HG03025 (cell line): ENCODE results near the gene GRM4.

ENCODE experiments used
- ATAC-seq: cut with Tn5 transposase; IDR thresholded peaks from one replicate; pipeline ENCODE4 v1.9.1; 2021; ENCODE audit warnings: mild to moderate bottlenecking, moderate library complexity; ENCODE audit not compliant: unreplicated experiment, low FRiP score

Gene GRM4

GRCh38 chr6:34158876-34159275 is 13.0 kb upstream of the GRM4 start:
- ATAC-seq: no peak

GRCh38 chr6:34157851-34158250 is 12.0 kb upstream of the GRM4 start:
- no peak for ATAC-seq

DNA sequence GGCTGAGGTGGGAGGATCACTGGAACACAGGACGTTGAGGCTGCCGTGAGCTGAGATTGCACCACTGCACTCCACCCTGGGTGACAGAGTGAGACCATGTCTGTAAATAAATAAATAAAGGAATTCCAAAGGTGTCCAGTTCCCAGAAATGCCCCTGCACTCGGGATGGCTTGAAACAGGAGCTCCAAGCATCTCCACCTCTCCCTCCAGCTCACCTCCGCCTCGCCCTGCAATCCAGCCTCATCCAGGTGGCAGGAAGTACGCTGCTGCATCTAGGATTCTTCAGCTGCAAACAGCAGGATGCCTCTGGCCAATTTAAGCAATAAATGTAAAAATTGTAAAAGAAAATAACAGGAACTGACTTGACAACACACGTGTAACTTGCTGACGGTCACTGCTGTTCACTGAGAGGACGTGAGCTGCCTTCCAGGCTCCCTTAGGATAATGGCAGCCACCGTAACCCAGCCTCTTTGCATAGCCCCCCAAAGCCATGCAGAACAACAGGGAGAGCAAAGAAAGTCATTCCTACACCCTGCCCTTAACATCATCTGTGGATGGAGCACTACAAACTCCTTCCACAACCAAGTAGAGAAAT is 11.4 kb upstream of the GRM4 start:
- no peak for ATAC-seq

- no peak for ATAC-seq
These were observed 9.8 kb upstream of the GRM4 start for GRCh38 chr6:34155471-34156300.

DNA sequence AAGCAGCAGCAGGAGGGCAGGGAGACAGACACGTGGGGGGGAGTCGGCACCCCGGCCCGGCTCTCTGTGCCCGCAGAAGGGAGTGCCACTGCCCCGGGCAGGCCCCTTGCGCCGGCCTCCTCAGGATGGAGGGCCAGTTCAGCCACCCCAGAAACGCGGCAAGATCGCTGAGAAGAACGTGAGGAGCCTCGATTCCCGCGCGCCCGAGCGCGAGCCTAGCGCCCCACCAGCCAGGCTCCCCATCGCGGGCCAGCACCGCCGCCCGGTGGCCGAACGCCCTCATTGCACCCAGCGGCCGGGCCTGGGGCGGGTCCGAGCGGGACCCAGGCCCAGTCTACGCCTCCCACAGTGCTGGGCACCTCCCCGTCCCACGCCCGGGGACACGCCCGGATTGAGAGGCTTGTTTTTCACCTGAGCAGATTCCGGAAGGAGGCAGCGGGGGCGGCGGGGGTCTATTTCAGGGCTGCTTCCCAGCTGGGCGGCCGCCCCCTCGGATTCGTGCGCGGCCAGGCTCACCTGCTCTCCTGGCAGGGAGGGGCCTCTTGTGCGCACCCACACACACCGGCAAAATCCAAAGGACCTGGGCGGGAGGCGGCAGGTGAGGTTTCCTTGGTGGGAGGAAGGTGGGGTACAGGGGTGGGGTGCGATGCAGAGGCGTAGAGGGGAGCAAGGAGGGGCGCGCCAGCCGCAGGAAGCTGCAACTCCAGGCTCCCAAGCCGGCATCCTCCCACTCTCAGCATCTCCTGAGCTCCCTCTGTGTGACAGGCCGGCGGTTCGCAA is 9.0 kb upstream of the GRM4 start:
- ATAC-seq: no peak

- ATAC-seq: no peak
These were observed 7.1 kb upstream of the GRM4 start for GRCh38 chr6:34152806-34153520.

GRCh38 chr6:34152042-34152524 is 6.2 kb upstream of the GRM4 start:
- ATAC-seq: no peak

DNA sequence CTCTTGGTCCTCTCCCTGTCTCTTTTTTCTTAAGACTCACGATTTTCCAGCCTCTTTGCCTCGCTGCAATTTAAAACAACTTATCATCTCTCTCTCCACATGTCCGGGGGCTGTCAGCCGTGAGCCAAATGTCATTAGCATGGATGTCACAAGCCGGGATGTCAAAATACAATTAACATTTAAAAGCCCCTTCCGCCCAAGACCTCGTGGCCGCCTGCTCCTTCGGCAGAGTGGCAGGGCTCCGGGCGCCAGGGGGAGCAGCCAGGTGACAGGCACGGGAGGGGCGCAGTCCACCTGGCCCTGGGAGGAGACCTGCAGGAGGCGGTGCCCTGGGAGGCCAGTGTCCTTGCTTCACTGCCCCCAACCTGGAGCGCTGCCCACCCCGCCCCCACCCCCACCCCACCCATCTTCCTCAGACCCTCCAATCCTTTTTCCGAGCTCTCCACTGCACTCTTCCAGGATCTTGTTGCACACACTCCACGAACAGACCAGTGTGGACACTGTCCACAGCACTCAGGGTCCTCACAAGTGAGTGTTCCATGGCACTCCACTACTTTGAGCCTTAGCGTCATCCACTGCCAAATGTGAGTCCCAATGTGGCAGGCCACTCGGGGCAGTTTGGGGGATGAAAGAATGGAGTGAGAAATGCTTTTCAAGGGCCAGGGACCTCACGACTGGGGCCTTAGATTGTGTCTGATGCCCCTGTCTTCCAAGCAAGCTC is 5.6 kb upstream of the GRM4 start:
- ATAC-seq: no peak

DNA sequence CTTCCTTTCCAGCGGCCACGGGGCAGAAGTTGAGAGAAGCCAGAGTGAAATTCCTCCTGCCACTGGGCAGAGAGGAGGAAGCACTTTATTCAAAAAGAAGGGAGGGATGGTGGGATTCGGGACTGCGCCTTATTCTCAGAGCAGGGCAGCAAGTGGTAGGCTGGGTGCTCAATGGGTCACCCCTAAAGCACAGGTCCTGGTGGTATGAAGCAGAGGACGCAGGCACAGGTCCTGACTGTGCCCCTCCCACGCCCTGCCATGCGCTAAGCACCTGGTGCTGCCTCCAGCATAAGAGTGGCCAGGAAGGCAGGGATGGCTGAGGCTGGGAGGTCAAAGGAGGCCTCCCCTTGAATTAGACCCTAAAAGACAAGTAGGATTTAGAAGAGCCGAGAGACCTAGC is 4.9 kb upstream of the GRM4 start:
- ATAC-seq: no peak

DNA sequence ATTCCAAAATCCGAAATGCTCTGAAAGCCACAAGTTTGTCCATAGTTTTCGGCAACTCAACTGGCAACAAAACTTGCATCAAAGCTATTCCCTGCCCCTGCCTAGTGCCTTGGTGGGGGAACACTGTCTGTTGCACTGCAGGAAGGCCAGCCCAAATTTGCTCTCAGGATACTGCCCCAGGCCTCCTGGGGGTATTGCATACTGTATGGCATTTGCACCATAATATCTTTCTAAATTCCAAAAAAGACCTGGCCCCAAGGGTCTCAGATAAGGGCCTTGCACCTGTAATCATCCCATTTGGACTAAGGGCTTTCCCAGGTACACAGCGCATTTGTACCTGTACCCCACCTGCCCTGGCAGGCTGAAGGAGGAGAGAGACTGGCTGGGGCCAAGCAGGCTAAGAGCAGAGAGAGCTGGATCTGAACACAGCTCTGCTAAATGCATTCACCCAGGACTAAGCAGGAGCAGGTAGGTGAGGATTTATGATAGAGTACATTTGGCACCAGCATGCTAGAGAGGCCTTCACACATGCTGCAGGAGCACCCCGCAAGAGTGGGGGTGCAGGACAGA is 4.0 kb upstream of the GRM4 start:
- ATAC-seq: no peak

DNA sequence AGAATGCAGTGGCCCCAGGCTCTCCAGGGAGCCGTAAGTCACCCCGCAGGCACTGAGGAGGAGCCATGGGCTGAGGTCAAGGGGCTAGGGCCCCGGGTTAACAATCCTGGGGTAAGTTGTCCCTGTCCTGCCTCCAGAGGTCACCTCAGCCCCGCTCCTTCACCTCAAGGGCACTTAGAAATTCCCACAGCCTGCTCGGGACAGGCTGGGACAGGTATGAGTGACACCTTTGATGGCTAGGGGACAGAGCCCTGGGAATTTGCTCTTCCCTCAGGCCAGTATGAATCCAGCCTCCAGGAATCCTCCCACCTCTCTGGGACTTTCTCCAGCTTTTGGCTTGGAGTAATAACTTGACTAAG is 3.5 kb upstream of the GRM4 start:
- ATAC-seq: no peak

DNA sequence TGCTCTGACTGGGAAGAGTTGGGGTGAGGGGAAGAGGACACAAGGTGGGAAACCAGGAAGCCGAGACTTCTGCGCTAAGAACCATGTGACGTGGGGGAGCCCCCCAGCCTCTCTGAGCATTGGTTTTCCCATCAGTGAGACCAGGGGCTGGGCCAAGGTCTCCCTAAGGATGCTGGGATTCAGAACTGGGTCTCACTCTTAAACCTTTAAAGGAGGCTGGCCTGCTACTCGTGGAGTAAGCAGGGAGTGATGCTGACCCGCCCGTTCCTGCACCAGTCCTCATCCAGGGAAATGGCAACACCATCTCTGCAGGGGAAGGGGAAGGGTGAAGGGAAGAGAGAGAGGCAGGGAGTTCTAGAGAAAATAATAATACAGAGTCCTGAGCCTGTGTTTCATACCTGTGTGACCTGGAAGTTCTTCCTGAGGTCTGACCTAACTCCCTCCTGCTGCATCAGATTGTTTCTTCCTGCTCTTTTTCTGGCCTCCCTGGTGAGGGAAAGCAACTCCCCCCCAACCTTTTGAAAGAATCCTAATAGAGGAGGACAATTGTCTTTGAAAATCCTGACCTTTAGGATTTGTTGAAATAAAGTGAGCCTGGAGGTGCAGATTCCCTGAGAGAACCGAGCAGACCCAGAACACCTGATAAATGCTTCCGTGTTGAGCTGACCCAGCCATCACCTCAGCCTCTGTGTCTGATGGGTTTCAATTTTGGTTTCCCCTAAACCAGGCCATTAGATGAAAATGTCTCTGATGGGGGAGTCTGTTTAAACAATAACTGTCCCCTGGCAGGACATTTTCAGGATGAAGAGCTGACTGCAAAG is 3.0 kb upstream of the GRM4 start:
- no peak for ATAC-seq

- ATAC-seq: no peak
These were observed 2.2 kb upstream of the GRM4 start for GRCh38 chr6:34147906-34148630.

DNA sequence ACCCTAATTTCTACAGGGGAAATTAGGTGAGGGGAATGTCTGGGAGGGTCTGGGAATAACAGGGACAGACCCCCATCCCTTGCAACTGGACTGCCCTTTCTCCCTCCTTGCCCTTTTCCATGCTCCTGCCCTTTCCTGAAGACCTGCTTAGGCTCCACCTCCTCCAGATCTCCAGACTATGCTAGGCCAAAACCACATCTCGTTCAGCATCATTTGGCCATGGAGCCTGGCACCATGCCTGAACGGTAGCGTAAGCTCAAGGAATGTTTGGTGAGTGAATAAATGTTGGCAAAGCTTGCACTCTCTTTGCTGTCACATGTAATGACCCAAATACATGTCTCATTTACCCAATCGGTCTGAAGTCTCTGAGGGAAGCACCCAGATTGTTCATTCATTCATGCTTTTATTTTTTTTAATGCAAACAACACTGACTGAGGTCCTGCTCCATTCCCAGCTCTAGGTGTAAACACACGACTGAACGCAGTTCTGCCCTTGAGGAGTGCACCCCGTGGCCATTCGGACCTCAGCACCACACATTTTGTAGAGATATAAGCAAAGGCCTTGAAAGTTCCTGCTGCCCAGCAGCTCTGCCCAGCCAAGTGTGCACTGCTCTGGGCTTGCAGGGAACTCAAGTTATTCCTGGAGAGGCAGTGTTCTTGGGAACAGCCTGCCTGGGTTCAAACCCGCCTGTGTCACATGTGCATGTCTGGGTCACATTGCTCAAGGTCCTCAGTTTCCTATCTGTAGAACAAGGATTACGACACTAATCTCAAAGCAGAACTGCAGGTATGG is 1.1 kb upstream of the GRM4 start:
- ATAC-seq: no peak

DNA sequence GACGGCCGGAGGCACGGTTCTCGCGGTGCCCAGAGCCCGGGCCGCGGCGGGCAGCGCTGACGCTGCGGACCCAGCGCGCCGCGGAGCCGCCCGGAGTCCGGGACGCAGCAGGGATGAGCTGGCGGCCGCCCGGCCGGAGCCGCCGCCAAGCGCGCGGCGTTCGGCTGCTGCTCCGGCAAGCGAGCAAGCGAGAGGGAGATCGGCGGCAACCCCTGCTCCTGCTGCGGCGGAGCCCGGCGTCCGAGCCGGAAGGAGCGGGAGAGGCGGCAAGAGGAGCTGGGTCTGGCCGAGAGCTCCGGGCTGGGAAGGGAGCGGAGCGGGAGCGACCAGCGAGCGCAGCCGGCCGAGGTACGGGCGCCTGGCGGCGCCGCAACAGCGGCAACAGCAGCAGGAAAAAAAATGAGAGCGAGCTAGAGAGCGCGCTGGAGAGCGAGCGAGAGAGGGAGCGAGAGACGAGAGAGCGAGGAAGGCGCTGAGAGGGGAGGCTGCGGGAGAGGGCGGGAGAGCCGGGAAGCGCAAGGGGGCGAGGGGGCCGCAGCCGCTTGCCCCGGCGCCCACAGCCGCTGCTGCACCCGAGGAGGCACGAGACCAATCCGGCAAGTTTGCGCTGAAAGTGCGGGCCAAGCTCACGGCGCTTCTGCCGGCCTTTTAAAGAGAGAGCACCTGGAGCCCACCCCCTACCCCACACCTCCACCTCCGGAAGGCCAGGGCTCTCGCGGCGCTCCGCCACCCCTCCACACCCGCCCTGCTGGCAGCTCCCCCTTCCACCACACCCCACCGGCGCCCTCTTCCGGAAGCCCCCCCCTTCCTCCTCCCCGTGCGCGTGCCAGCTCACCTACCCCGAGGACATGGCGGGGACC is 496 bp downstream of the GRM4 start:
- no peak for ATAC-seq

- ATAC-seq: no peak
These were observed 1.2 kb downstream of the GRM4 start for GRCh38 chr6:34144581-34145160.
